MM.1S (cell line): ENCODE measurements around the gene PPP1R8.
"Not testable (repeated sequence)": the region's sequence is repeated elsewhere in the genome, so short reads cannot be mapped to it uniquely, and the experiment has no call there.

Experiments used
- DNase-seq: peaks from one replicate; pipeline ENCODE4 v3.0.0-alpha.2; 2015
- H2AFZ ChIP-seq: fragments of 300-600 bp; sonication (generic); 2 replicates; pipeline ENCODE4 v1.6.0; 2016; ENCODE audit warnings: antibody characterized with exemption, low read length
- H3F3A ChIP-seq: fragments of 300-600 bp; sonication (generic); 2 replicates; pipeline ENCODE4 v1.6.1; 2016; ENCODE audit warnings: mild to moderate bottlenecking, antibody characterized with exemption, low read length, moderate library complexity, mixed read lengths; ENCODE audit not compliant: insufficient read depth
- H3K27ac ChIP-seq: fragments of 300-600 bp; sonication (generic); 2 replicates; pipeline ENCODE4 v1.5.1; 2016; ENCODE audit warnings: mild to moderate bottlenecking, low read length
- H3K27me3 ChIP-seq: fragments of 300-600 bp; sonication (generic); replicated peaks from 2 replicates; pipeline ENCODE4 v1.6.0; 2016; ENCODE audit warnings: low read length; ENCODE audit not compliant: insufficient read depth
- H3K36me3 ChIP-seq: fragments of 300-600 bp; sonication (generic); replicated peaks from 2 replicates; pipeline ENCODE4 v1.6.1; 2016; ENCODE audit warnings: mild to moderate bottlenecking, low read length, mixed read lengths; ENCODE audit not compliant: insufficient read depth
- H3K4me1 ChIP-seq: fragments of 300-600 bp; sonication (generic); 2 replicates; pipeline ENCODE4 v1.6.1; 2016; ENCODE audit warnings: low read length, mixed read lengths
- H3K4me2 ChIP-seq: fragments of 300-600 bp; sonication (generic); 2 replicates; pipeline ENCODE4 v1.6.0; 2016; ENCODE audit warnings: low read depth, low read length
- H3K4me3 ChIP-seq: fragments of 300-600 bp; sonication (generic); 2 replicates; pipeline ENCODE4 v1.5.1; 2016; ENCODE audit warnings: low read length, mixed read lengths
- H3K79me2 ChIP-seq: fragments of 300-600 bp; sonication (generic); 2 replicates; pipeline ENCODE4 v1.6.1; 2016; ENCODE audit warnings: mixed run types, low read length, mixed read lengths
- H3K9ac ChIP-seq: fragments of 300-600 bp; sonication (generic); 2 replicates; pipeline ENCODE4 v1.6.1; 2016; ENCODE audit warnings: low read length, mixed read lengths
- H3K9me2 ChIP-seq: fragments of 300-600 bp; sonication (generic); replicated peaks from 2 replicates; pipeline ENCODE4 v1.6.1; 2016; ENCODE audit warnings: mild to moderate bottlenecking, low read length, mixed read lengths; ENCODE audit not compliant: insufficient read depth
- H3K9me3 ChIP-seq: fragments of 300-600 bp; sonication (generic); replicated peaks from 2 replicates; pipeline ENCODE4 v1.6.1; 2016; ENCODE audit warnings: mild to moderate bottlenecking, low read length, mixed read lengths; ENCODE audit not compliant: insufficient read depth
- H4K20me1 ChIP-seq: fragments of 300-600 bp; sonication (generic); 2 replicates; pipeline ENCODE4 v1.6.1; 2016; ENCODE audit warnings: mild to moderate bottlenecking, low read length, moderate library complexity, mixed read lengths; ENCODE audit not compliant: insufficient read depth
- CTCF ChIP-seq: fragments of 300-600 bp; sonication (generic); IDR thresholded peaks from 2 replicates; pipeline ENCODE4 v1.5.1; 2016; ENCODE audit warnings: antibody characterized with exemption, low read length, mixed read lengths
- EZH2 ChIP-seq: fragments of 300-600 bp; sonication (generic); optimal IDR thresholded peaks from 2 replicates; pipeline ENCODE3; 2017; ENCODE audit warnings: low read depth, mild to moderate bottlenecking, antibody characterized with exemption, low read length, mixed read lengths
- EZH2phosphoT487 ChIP-seq: fragments of 300-600 bp; sonication (generic); IDR thresholded peaks from 2 replicates; pipeline ENCODE4 v1.6.1; 2018; ENCODE audit warnings: antibody characterized with exemption, low read length

Gene PPP1R8

GRCh38 chr1:27824411-27824810 is 6.2 kb upstream of the PPP1R8 start:
- Histone ChIP-seq H3K4me2 (no peak overlapping the region), H3K27ac (no peak overlapping the region), H3K4me1 (no peaks in the 10 kb centered on the region), H4K20me1 (no peaks in the 10 kb centered on the region), H3K9me2 (no peaks in the 10 kb centered on the region), H3K36me3 (0 out of 2 replicates have a peak, but pooled peaks cover 7% of the 10 kb centered on the region), H3K9ac (no peak overlapping the region), H3K27me3 (no peaks in the 10 kb centered on the region), H3K9me3 (no peaks in the 10 kb centered on the region), H3K4me3 (no peak overlapping the region), H3F3A (no peaks in the 10 kb centered on the region; the same call in 1 of the 2 replicates), H2AFZ (no peak overlapping the region), H3K79me2 (no peaks in the 10 kb centered on the region)
- no peak for DNase-seq
- TF ChIP-seq EZH2 (no peak), EZH2phosphoT487 (no peak), CTCF (no peak)

GRCh38 chr1:27829339-27829960 is 1.1 kb upstream of the PPP1R8 start:
- not testable (repeated sequence) for H4K20me1 ChIP-seq

GRCh38 chr1:27831568-27832410 is 1.2 kb downstream of the PPP1R8 start:
- Histone ChIP-seq H3K27ac (no peak overlapping the region), H3K4me2 (peak overlapping the region; percentile 81), H3K4me3 (peak overlapping the region; percentile 86), H3K9ac (peak overlapping the region; percentile 93; the same call in 1 of the 2 replicates), H3K36me3 (peaks cover 2% of the 10 kb centered on the region; the same call in 1 of the 2 replicates), H3K79me2 (peaks cover 61% of the 10 kb centered on the region), H3K4me1 (peaks cover 9% of the 10 kb centered on the region), H3F3A (no peaks in the 10 kb centered on the region; the same call in 1 of the 2 replicates), H3K9me3 (no peaks in the 10 kb centered on the region), H4K20me1 (no peaks in the 10 kb centered on the region), H2AFZ (peak overlapping the region; percentile 82), H3K9me2 (no peaks in the 10 kb centered on the region), H3K27me3 (no peaks in the 10 kb centered on the region)
- TF ChIP-seq CTCF, result no peak
- TF ChIP-seq EZH2phosphoT487, result no peak
- no peak for TF ChIP-seq EZH2
- no peak for DNase-seq

More at GRCh38 chr1:27829339-27829960, 1.1 kb upstream of the PPP1R8 start:
- H3K79me2 ChIP-seq, result peaks cover 39% of the 10 kb centered on the region
- peak overlapping the region; percentile 93; the same call in 1 of the 2 replicates for H3K9ac ChIP-seq
- not testable (repeated sequence) for H3K36me3 ChIP-seq, H3K9me3 ChIP-seq, H3K4me1 ChIP-seq, DNase-seq, H3K27ac ChIP-seq, H3K9me2 ChIP-seq, H3F3A ChIP-seq, H3K27me3 ChIP-seq
- H2AFZ ChIP-seq, result peak overlapping the region; percentile 79
- H3K4me3 ChIP-seq, result peak overlapping the region; percentile 86
- peak overlapping the region; percentile 60; the same call in 1 of the 2 replicates for H3K4me2 ChIP-seq

- H3K79me2 ChIP-seq, result peaks cover 70% of the 10 kb centered on the region
- H2AFZ ChIP-seq, result no peak overlapping the region
- no peaks in the 10 kb centered on the region for H4K20me1 ChIP-seq
- H3K4me3 ChIP-seq, result no peak overlapping the region
- H3K27me3 ChIP-seq, result no peaks in the 10 kb centered on the region
- DNase-seq, result no peak
- no peaks in the 10 kb centered on the region; the same call in 1 of the 2 replicates for H3F3A ChIP-seq
- H3K36me3 ChIP-seq, result peaks cover 3% of the 10 kb centered on the region; the same call in 1 of the 2 replicates
- no peak overlapping the region for H3K9ac ChIP-seq
- no peak overlapping the region for H3K27ac ChIP-seq
- no peaks in the 10 kb centered on the region for H3K9me3 ChIP-seq
- TF ChIP-seq EZH2, result no peak
- TF ChIP-seq EZH2phosphoT487, result no peak
- no peak for TF ChIP-seq CTCF
- H3K4me2 ChIP-seq, result no peak overlapping the region
- no peaks in the 10 kb centered on the region for H3K9me2 ChIP-seq
- H3K4me1 ChIP-seq, result peaks cover 9% of the 10 kb centered on the region
Observed at GRCh38 chr1:27832762-27833161, 2.2 kb downstream of the PPP1R8 start.
